ENCODE measurements around the gene PTH1R. TPM values are rescaled to one million over a fixed set of nuclear protein-coding genes. Genes with fewer than 3 reads are reported as not detected.

The PTH1R gene
- total RNA-seq, 1 donor from 2014 or later, result 24.6 TPM

DNA sequence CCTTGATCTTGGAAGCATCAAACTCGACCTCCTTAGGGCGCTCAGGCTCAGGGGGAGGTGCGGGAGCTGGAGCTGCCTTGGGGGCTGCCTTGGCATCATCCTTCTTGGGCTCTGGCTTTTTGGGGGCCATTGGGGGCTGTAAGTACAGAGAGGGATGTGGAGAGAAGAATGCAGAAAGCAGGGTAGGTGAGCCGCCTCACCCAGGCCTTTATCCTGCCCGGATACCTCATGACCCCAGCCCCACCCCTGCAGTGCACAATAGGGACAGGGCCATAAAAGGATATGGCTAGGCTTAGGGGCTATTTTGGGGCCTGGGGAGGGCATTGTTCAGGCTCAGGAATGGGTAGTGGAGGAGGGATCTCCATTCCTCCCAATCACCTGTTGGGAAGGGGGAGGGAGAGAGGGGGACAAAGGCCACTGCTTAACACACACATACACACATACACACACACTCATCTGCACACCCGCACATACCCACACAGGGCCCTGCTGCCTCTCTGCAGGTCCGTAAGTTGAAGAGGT is 14.2 kb upstream of the PTH1R start, which contains the start of gene MYL3:
TSS of gene MYL3 (minus strand) at position 184 of the 522 bp plus-strand sequence. CDS start at position 130, 54 bp downstream.
- no peak for DNase-seq (ENCODE audit: low spot score)
- no peak for ATAC-seq

DNA sequence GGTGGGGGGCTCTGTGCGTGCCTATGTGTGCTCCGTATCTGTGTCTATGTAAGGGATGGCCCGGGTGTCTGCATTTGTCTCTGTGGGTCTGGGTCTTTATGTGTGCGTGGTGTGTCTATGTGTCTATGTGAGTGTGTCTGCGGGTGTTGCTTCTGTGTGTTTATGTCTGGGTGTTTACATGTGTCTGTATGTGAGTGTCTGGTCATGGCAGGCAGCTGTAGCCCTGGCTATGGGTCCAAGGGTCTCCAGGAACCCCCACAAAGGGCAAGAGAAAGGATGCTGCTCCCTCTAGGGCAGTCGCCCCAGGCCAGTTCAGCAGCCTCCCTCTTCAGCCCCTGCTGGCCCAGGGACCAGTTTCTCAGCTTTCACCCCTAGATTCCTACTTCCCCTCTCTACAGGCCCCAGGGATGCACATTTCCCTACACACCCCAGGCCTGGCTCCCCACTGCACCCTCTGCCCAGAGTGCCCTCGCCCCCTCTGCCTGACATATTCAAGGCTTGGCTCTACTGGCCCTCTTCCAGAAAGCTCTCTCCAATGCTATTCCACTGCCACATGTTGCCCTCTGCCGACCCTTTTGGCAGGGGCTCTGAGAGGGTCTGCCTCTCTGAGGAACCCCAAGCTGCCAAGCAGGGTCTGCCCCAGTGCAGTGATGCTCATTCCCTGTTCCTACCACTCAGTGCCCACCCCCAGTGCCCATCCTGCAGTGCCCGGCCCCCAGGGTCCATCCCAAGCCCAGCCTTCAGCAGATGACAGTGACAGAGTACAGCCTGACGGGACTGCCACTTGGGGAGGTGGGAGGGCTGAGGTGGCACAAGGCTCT is 13.2 kb upstream of the PTH1R start:
- no peak for ATAC-seq
- no peak for DNase-seq (ENCODE audit: low spot score)

DNA sequence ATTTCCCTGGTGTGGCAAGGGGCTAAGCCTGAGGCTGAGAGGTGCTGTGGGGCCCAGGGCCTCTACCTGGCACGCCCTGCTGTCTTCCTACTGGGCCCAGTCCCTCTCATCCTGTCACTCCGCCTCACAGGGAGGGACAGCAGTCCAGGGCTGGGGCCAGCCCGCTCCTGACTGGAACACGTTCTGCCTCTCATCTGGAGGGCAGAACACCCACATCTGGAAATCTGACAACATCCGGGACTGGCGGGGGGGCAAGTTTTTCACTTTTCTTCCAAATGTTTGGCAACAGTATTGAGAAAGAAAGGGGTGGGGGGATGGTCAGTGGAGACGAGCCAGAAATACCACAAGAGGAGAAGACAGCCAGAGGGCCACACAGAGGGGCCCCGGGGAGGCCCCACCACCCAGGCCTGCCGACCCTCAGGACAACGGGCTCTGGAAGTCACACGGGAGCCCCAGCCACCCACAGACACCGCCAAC is 12.5 kb upstream of the PTH1R start:
- no peak for ATAC-seq

DNA sequence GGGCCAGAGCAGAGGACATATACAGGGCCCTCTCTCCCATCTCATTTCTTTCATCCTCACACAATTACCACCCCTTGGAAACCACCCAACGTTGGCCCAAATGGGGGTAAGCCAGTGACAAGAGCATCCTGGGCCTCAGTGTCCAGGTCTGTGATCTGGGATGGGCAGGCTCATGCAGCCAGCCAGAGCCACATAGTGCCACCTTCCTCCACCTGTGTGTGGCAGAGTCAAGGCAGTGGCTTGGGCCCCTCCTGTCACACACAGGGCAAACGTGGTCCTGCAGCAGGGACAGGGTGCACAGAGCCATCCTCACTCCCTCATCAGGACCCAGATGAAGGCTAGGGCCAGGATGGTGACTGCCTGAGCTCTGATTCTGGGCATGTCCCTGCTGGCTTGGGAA is 12.0 kb upstream of the PTH1R start:
- DNase-seq (ENCODE audit: low spot score), result no peak
- no peak for ATAC-seq

More for the DNA sequence above, 12.5 kb upstream of the PTH1R start:
- no peak for DNase-seq (ENCODE audit: low spot score)

DNA sequence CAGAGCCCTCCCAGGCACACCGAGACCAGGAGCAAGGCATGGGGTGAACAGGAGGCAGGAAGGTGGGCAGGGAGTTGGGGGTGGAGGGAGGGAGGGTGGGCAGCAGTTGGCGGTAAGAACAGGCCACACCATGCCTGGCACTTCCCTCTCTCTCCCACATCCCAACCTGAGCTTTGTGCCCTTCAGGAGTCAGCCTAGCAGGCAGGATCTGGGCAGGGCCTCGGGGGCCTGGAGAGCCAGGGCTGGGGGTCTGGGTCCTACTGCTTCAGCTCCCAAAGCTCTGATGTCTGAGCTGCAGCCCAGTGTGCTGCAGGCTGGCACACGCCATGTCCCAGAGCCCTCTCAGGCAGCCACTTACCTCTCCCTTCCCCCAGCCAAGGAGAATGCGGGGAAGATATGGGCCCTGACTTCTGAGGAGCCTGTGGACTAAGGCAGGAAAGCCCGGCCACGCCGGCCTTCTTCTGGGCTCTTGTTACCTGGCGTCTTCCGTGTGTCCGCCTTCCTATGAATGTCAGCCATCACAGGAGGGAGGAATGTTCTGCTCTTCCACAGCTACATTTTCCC is 11.4 kb upstream of the PTH1R start:
- ATAC-seq, result no peak
- DNase-seq (ENCODE audit: low spot score), result no peak

DNA sequence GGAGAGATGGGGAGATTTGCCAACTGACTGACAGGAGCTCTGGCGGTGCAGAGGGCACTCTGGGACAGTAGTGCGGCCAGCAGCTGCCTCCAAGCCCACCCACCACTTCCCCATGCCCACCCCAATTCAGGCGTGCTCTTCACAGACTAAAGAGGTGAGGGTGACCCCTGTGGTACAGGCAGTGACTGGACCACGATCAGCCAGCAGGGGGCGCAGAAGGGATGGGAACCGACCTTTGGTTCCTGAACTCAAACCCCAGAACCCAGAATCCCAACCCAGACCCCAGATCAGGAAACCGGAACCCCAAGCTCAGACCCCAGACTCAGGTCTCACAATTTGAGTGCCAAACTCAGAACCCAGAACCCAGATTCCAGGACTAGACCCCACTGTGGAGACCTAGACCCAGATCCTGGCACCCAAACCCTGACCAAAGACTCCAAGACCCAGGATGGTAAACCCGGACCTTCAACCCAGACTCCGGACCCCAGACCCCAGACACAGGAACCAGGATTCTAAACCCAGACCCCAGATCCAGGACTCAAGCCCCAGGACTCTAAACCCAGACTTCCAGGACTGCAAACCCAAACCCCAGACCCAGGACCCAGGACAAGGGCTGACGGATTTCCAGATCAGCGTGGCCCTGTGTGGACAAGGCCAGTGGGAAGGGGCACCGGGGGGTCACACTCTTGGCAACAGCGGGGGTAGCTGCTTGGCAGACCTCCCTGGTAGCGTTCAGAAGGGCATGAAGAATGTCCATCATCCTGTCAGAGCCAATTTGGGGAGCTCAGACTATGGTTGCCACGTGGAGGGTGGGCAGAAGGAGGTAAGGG is 10.6 kb upstream of the PTH1R start:
- ATAC-seq, result peak; percentile 61
- peak; percentile 81 for DNase-seq (ENCODE audit: low spot score)

DNA sequence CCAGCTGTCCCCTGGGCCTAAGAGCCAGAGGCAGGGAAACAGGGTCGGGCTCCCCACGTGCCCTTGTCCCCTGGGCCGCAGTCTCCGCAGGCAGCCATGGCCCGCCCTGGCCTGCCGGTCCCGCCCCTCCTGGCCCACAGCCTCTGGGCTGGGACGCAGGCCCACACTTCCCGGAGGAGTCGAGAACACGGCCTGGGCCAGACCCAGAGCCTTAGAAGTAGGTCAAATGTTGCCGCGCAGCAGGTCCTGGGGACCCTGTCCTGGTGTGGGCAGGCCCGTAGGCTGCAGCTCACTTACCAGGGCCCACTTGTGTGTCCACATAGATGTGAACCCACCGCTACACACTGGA is 10.0 kb upstream of the PTH1R start:
- DNase-seq (ENCODE audit: low spot score) (peak; percentile 90), ATAC-seq (peak; percentile 88)

DNA sequence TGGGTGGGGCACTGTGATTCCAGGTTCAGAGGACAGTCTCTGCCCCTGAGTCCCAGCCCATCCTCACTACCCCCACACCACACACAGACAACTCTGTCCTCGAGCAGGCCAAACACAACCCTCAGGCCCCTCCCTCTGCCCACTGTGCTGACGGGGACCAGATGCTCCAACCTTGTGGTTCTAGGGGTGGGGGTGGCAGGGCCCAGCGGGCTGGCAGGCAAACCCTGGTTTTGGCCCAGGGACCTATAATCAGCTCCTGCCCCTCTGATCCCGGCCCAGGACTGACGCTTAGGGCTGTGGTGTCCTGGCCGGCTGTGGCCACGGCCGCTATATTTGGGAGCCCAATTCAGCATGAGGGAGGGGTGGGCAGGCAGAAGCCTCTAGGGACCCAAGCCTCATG is 9.2 kb upstream of the PTH1R start:
- ATAC-seq (peak; percentile 9), DNase-seq (ENCODE audit: low spot score) (no peak)

DNA sequence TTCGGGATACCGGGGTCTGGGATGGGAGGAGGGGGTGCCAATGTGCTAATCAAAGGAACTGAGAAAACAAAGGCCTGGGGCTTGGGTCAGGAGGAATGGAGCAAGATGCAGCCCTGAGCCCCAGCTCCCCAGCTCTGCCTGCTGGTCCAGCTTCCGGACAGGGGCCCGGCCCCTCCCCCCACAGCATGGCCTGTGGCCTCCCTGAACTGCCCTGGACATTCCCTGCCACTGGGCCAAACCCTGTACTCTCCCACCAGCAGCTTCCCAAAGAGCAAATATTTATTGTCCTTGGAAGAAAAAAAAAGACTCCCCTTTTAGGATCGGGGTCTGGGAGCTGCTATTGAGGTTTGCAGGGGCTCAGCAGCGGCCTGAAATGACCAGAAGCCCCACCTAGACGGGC is 8.6 kb upstream of the PTH1R start:
- ATAC-seq (peak; percentile 67), DNase-seq (ENCODE audit: low spot score) (peak; percentile 77)

DNA sequence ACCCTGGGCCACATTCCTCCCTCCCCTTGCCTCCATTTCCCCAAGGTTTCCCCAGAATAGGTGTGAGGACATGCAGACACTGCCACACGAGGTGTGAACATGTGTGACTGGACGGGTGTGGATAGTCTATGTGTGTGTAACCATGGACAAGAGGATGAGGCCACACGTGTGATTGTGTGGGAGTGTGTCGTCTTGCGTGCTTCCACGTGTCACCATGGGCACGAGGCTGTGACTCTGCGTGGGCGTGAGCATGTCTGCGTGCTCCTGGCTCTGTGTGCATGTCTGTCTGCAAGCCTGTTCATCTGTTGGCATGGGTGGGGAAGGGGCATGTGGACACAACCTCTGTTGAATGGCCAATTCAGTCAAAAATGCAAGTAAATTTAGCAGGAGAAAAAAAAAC is 8.1 kb upstream of the PTH1R start:
- ATAC-seq (no peak), DNase-seq (ENCODE audit: low spot score) (no peak)

DNA sequence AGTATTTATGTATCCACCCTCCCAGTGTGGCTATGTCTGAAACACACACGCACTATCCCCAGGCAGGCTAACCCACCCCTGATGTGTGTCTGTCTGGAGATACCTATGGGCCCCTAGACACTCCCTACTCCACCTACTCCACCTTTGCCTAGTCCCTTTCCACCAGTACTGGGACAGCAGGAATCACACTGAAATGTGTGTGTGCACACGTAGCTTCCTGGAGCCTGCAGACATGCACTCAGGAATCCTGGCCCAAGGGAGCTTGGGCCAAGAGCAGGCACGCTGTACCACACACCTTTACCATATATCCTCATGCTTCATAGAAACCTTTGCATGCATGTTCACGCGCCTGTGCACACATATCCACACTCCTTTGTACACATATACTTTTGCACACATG is 6.9 kb upstream of the PTH1R start:
- no peak for DNase-seq (ENCODE audit: low spot score)
- no peak for ATAC-seq

DNA sequence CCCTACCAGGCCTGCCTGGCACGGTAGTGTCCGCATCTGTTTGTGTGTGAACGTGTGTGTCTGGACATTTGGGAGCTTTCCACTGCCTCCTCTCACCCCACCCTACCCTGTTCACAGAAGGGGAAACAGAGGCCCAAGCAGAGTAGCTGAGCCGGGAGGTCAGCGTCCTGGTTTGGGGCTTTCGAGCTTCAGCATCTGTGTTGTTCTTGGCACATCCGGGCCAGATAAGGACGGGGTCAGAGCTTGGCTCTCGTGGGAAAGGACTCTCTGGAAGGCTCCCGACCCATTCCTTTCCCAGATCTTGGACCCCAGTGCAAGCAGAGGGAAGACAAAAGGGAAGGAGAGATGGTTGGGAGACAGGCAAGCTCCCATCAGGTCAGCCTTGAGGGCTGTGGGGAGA is 6.3 kb upstream of the PTH1R start:
- ATAC-seq (no peak), DNase-seq (ENCODE audit: low spot score) (no peak)

DNA sequence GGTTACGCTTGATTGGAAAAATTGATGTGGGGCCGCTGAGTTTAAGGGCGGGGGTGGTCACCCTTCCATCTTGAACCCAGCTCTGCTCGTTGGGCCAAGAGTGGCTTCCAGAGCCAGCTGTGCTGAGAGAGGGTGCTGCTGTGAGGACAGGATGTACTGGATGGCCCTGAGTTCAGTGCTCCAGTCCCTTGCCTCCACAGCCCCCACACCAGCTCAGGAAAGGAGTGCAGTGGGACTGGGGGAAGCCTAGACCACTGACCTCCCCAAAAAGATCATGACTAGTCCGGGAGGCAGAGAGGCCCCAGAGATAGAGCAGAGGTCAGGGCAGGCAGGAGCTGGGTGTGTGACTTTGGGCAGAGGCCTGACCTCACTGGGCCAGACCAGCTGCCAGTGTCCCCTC is 4.0 kb upstream of the PTH1R start:
- no peak for ATAC-seq
- DNase-seq (ENCODE audit: low spot score), result no peak

DNA sequence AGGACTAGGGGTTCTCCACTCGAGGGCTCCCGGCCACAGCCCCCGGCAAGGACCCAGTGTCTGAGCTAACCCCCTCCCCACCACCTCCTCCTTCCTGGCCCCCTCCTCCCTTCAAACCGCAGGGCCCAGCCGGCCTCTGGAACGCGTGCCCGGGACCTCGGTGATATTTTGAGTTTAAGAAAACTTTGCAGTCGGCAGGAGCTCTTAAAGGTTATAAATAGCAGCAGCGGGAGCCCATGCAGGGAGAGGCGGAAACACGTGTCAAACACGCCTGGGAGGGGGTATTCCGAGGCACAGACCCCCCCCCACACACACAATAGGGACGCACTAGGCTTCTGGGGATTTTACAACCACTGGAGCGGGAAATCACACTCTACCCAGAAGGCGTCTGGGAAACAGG is 3.1 kb upstream of the PTH1R start:
- ATAC-seq, result no peak
- no peak for DNase-seq (ENCODE audit: low spot score)

DNA sequence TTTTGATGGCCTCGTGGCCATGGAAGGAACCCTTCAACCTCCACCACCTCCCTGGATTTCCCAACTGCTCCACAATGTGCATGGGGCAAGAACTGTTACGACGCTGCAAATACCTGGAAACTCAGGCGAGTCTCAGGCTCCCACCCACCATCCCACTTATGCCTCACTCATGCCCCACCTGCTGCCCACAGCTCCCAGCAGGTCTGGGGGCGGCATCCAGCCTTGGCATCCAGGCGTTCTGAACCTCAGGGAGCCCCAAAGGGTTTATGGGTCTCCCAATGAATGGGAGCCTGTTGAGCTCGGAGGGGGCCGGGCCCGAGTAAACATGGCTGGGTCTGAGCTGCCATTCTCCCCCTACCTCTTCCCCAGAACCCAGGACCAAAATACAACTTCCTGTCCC is 2.0 kb upstream of the PTH1R start:
- ATAC-seq (no peak), DNase-seq (ENCODE audit: low spot score) (no peak)

DNA sequence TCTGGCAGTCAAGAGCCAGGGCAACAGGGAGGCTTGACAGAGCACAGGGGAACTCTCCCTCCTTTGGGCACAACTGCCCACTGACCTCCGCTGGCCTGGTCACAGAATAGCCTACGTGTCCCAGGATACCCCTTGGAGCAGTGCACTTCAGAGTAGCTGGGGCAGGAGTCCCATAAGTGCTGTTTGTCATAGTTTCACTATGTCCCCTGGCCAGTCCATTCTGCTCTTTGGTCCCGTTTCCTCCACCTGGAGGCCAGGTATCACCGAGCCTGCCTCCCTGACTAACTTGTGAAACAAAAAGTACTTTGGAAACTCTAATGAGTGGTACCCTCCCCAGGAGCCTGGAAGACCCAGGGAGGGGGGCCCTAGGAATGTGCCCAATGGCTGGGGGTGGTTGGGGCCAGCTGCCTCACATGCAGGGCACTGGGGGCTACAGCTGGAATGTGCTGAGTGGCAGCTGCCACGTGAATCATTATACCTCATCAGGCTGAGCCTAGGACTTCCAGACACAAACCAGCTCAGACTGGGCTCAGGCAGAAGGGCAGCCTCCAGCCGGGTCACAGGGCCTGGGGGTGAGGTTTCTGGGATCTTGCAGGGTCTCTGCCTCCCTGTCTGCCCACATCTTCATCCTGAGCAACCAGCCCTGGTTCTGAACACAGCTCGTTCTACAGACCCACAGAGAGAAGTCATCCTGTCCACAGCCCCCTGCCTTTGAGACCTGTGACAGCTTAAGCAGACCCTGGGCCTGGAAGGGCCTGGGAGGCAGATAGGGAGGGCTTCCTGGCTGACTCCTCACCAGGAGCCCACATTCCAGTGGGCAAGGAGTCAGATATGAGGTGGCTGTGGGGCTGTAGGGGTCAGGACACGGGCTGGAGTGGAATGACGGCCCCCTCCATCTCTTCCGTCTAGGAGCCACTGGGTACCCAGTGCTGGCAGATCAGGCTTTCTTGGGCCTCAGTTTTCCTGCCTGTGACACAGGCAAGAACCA is 914 bp upstream of the PTH1R start:
- ATAC-seq (no peak), DNase-seq (ENCODE audit: low spot score) (no peak)

DNA sequence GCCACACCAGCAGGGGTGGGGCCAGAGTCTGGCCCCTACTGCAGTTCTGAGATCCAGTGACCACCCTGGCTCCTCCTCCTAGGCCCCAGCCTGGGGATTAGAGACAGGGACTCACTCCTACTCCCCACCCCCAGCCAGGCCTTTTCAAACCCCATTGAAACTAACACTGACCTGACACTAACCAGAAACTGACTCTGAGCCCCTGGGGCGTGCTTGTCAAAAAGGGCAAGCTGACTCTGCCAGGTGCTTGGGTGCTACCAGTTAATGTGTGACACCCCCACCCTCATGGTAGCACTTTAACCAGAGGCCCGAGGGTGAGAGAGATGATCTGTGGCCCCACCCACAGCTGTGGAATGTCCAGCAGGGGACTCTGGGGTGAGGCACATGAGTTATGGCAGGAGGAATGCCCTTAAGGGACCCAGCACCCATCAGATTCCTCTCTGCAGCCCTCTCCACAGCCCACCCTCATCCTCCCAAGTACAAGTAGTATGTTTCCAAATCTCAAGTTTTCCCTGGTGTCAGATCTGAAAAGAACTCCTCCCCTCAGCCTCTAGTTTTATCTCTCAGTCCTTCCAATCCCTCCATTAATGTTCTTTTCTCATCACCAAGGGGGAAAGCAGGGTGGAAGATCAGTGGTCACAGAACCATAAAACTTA is 1.4 kb downstream of the PTH1R start:
- no peak for DNase-seq (ENCODE audit: low spot score)
- peak; percentile 6 for ATAC-seq

DNA sequence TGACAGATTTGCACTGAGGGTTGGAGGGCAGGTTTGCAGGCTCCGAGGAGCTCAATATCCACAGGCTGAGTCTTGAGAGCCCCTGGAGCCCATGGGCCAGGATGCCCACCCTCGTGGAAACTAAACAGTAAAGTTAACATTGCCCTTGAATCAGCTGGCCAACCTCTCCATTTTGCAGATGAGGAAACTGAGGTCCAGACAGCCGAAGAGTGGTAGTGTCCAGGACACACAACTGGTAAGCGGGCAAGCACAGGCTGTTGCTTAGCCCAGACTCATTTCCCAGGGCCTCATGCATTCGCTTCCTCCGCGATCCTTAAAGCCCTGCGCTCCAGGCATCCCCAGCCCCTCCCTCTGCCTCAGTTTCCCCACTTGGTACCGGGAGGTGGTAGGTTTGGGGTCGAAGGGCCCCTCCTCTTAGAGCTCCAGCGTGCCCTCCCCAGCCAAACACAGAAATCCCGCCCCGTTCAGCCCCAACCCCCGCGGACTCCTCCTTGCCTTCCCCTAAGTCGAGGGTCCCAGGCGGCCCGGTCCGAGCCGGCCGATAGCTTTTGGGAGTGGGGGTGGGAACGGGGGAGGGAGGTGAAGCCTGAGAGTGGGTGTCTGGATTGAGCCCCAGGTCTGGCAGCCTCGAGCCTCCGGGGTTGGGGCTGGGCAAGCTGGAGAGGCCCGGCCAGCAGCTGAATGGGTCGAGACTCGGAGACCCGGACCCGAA is 3.5 kb downstream of the PTH1R start:
- ATAC-seq, result no peak
- DNase-seq (ENCODE audit: low spot score), result no peak
